ENCODE results near the gene RUNDC3A.
A peak's percentile ranks its signal among the peaks of the same experiment; 100 is the strongest.

RUNDC3A gene

DNA sequence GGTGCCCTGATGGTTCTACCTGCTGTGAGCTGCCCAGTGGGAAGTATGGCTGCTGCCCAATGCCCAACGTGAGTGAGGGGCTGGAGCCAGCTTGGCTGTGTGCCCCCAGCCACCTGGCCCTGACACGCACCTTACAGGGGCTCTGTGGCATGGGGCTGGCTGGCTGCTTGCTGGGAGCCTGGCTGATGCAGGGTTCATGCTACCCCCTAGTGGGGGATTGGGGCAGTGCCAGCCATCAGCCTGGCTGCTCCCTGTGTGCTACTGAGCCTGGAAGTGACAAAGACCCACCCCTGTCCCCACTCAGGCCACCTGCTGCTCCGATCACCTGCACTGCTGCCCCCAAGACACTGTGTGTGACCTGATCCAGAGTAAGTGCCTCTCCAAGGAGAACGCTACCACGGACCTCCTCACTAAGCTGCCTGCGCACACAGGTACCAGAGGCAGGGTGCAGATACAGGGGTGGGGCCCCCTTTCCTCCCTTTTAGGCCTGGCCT is 42.4 kb downstream of the RUNDC3A start:
- Histone ChIP-seq H3K4me3 (ENCODE audit: low read length) (no peak overlapping the region), H3K4me1 (ENCODE audit: control insufficient read depth, low read depth, low read length) (no peaks in the 10 kb centered on the region), H3K9me3 (ENCODE audit: control insufficient read depth, low read depth, low read length) (no peaks in the 10 kb centered on the region), H3K36me3 (ENCODE audit: control insufficient read depth, low read depth, low read length) (no peaks in the 10 kb centered on the region), H3K27ac (ENCODE audit: low read length) (no peak overlapping the region), H3K27me3 (ENCODE audit: control insufficient read depth, insufficient read depth, low read length) (peaks cover 7% of the 10 kb centered on the region), H3K9ac (ENCODE audit: low read length) (no peak overlapping the region)

DNA sequence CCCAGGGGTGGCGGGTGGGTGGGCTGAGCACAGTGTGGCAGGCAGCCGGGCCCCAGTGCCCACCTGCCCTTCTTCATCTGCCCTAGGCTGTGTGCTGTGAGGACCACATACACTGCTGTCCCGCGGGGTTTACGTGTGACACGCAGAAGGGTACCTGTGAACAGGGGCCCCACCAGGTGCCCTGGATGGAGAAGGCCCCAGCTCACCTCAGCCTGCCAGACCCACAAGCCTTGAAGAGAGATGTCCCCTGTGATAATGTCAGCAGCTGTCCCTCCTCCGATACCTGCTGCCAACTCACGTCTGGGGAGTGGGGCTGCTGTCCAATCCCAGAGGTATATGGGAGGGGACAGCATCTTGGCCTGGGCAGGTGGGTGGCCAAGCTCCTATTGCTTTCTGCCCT is 43.1 kb downstream of the RUNDC3A start:
- Histone ChIP-seq H3K9ac (ENCODE audit: low read length) (no peak overlapping the region), H3K27ac (ENCODE audit: low read length) (no peak overlapping the region), H3K4me1 (ENCODE audit: control insufficient read depth, low read depth, low read length) (no peaks in the 10 kb centered on the region), H3K36me3 (ENCODE audit: control insufficient read depth, low read depth, low read length) (no peaks in the 10 kb centered on the region), H3K9me3 (ENCODE audit: control insufficient read depth, low read depth, low read length) (no peaks in the 10 kb centered on the region), H3K4me3 (ENCODE audit: low read length) (no peak overlapping the region), H3K27me3 (ENCODE audit: control insufficient read depth, insufficient read depth, low read length) (peaks cover 7% of the 10 kb centered on the region)

DNA sequence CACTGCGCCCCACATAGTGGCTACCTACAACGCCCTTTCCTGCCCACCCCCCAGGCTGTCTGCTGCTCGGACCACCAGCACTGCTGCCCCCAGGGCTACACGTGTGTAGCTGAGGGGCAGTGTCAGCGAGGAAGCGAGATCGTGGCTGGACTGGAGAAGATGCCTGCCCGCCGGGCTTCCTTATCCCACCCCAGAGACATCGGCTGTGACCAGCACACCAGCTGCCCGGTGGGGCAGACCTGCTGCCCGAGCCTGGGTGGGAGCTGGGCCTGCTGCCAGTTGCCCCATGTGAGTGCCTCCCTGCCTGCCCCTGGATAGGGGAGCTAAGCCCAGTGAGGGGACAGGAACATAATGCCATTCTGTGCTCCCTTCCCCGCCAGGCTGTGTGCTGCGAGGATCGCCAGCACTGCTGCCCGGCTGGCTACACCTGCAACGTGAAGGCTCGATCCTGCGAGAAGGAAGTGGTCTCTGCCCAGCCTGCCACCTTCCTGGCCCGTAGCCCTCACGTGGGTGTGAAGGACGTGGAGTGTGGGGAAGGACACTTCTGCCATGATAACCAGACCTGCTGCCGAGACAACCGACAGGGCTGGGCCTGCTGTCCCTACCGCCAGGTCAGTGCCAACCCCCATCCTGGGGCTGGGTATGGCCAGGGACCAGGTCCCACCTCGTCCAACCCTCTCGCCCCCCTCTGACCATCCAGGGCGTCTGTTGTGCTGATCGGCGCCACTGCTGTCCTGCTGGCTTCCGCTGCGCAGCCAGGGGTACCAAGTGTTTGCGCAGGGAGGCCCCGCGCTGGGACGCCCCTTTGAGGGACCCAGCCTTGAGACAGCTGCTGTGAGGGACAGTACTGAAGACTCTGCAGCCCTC is 43.8 kb downstream of the RUNDC3A start:
- Histone ChIP-seq H3K4me3 (ENCODE audit: low read length) (no peak overlapping the region), H3K9ac (ENCODE audit: low read length) (no peak overlapping the region), H3K27ac (ENCODE audit: low read length) (no peak overlapping the region), H3K36me3 (ENCODE audit: control insufficient read depth, low read depth, low read length) (no peaks in the 10 kb centered on the region), H3K27me3 (ENCODE audit: control insufficient read depth, insufficient read depth, low read length) (peaks cover 7% of the 10 kb centered on the region), H3K9me3 (ENCODE audit: control insufficient read depth, low read depth, low read length) (no peaks in the 10 kb centered on the region), H3K4me1 (ENCODE audit: control insufficient read depth, low read depth, low read length) (no peaks in the 10 kb centered on the region)

DNA sequence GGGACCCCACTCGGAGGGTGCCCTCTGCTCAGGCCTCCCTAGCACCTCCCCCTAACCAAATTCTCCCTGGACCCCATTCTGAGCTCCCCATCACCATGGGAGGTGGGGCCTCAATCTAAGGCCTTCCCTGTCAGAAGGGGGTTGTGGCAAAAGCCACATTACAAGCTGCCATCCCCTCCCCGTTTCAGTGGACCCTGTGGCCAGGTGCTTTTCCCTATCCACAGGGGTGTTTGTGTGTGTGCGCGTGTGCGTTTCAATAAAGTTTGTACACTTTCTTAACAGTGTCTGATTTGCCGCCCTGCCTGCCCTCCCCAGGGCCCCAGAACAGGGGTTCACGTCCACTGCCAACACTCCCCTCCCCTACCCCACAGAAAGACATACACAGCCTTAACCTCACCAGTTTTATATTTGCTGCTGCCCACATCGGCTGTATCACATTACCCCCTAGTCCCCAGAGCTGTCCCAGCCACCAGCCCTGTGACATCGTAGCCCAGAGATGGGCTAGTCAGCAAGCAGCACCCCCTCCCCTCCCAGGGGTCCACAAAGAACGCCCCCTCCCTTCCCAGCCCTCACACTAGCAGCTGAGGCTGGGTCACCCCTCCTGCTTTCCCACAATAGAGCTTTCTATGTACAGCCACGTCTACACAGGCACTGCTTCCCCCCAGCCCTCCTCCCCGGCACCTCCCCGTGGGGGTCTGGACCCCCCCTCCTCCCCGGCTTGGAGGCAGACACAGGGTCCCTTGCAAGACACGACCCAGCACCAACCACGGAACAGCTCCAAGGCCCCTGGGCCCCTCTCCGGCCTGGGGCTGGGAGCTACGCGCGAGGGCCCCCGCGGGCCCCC is 44.6 kb downstream of the RUNDC3A start:
- Histone ChIP-seq H3K27ac (ENCODE audit: low read length) (no peak overlapping the region), H3K4me3 (ENCODE audit: low read length) (peak overlapping the region; percentile 30), H3K9ac (ENCODE audit: low read length) (no peak overlapping the region), H3K36me3 (ENCODE audit: control insufficient read depth, low read depth, low read length) (no peaks in the 10 kb centered on the region), H3K27me3 (ENCODE audit: control insufficient read depth, insufficient read depth, low read length) (peaks cover 7% of the 10 kb centered on the region), H3K9me3 (ENCODE audit: control insufficient read depth, low read depth, low read length) (no peaks in the 10 kb centered on the region), H3K4me1 (ENCODE audit: control insufficient read depth, low read depth, low read length) (no peaks in the 10 kb centered on the region)

DNA sequence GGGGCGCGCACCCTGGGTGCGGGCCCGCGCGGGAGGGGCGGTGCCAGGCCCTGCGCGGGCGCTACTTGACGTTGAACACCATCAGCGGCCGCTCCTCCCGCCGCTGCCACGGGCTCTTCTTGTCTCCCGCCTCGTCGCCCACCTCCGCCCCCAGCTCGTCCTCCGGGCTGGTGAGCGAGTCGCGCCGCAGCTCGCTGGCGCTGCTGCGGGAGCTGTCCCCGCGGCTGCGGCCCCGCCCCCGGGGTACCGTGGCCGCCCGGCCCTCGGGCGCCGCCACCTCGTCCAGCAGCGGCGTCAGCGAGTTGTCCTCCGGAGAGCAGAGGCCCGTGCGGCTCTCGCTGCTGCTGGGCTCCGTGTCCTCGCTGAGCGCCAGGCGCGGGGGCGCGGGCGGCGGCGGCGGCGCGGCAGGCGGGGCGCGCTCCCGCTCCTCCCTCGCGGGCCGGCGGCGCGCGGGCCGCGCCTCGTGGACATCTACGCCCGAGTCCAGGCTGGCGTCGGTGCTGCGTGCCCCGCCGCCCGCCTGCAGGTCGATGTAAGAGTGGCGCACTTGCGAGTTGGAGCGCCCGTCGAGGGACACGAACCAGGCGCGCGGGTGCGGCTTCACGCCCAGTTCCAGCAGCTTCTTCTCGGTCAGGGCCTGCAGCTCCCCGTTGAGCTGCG is 45.4 kb downstream of the RUNDC3A start:
- peaks cover under 1% of the 10 kb centered on the region for H3K36me3 ChIP-seq (ENCODE audit: control insufficient read depth, low read depth, low read length)
- no peaks in the 10 kb centered on the region for H3K4me1 ChIP-seq (ENCODE audit: control insufficient read depth, low read depth, low read length)
- H3K27ac ChIP-seq (ENCODE audit: low read length), result no peak overlapping the region
- peak overlapping the region; percentile 30 for H3K4me3 ChIP-seq (ENCODE audit: low read length)
- peaks cover 7% of the 10 kb centered on the region for H3K27me3 ChIP-seq (ENCODE audit: control insufficient read depth, insufficient read depth, low read length)
- H3K9me3 ChIP-seq (ENCODE audit: control insufficient read depth, low read depth, low read length), result no peaks in the 10 kb centered on the region
- no peak overlapping the region for H3K9ac ChIP-seq (ENCODE audit: low read length)

DNA sequence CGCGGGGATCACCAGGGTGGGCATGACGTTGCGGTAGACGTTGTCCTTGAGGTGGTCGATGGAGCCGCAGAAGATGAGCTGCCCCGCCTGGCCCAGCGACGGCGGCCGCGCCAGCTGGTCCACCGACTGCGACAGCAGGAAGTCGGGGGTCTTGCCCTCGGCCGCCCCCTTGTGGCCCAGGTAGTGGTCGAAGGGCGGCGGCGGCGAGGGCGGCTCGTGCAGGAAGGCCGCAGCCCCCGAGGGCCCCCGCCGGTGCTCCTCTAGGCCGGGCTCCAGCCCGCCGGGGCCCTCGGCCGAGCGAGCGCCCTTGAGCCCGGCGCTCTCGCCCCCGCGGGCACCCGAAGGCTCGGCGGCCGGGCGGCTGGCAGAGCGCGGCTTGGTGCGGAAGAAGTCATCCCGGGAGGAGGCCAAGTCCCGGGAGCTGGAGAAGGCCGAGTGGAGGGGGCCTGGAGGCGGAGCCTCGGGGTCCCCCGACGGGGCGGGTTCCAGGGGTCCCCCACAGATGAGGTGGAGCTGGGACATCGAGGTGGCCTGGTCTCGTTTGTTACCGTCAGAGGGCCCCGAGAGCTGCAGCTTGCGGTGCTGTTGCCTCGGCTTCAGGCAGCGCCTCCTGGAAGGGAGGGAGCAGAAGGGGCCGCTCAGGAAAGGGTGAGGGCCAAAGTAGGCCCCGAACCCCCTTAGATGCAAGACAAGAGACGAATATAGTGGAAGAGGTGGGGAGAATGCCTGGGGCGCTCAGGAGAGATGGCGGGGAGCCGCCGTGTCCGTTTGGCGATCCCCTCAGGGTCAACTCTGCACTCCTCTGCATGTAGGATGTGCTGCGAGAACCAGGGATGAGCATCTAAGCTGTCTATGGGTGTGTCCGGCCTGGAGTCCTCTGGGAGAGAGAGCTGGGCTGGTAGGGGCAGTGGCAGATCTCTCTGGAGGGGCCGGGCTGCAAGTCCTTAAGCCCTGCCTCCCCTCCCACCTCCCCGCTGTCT is 46.5 kb downstream of the RUNDC3A start:
- Histone ChIP-seq H3K27ac (ENCODE audit: low read length) (no peak overlapping the region), H3K27me3 (ENCODE audit: control insufficient read depth, insufficient read depth, low read length) (peaks cover 7% of the 10 kb centered on the region), H3K9ac (ENCODE audit: low read length) (no peak overlapping the region), H3K9me3 (ENCODE audit: control insufficient read depth, low read depth, low read length) (no peaks in the 10 kb centered on the region), H3K4me3 (ENCODE audit: low read length) (peak overlapping the region; percentile 21), H3K4me1 (ENCODE audit: control insufficient read depth, low read depth, low read length) (no peaks in the 10 kb centered on the region), H3K36me3 (ENCODE audit: control insufficient read depth, low read depth, low read length) (peaks cover 6% of the 10 kb centered on the region)

DNA sequence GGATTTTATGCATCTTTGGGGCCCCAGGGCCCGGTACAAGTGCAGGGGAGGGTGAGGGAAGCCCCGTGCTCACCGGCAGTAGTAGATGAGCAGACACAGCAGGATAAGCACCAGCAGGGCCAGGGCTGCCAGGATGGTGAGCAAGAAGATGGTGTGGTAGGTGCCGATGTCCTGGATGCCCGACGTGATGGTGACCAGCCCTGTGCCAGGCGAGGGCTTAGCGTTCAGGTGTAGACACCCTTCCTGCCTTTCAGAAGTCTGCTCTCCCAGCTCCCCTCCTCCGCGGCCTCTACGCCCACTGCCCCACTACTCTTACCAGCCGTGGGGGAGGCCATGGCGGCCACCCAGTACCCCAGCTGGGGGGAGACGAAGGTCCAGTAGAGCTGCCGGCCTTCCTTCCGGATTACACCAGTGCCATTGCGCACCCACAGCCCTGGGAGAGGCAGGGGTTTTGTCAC is 47.3 kb downstream of the RUNDC3A start:
- H3K4me1 ChIP-seq (ENCODE audit: control insufficient read depth, low read depth, low read length), result peaks cover 4% of the 10 kb centered on the region
- peaks cover 6% of the 10 kb centered on the region for H3K36me3 ChIP-seq (ENCODE audit: control insufficient read depth, low read depth, low read length)
- no peak overlapping the region for H3K4me3 ChIP-seq (ENCODE audit: low read length)
- H3K9ac ChIP-seq (ENCODE audit: low read length), result no peak overlapping the region
- H3K27ac ChIP-seq (ENCODE audit: low read length), result no peak overlapping the region
- peaks cover 7% of the 10 kb centered on the region for H3K27me3 ChIP-seq (ENCODE audit: control insufficient read depth, insufficient read depth, low read length)
- H3K9me3 ChIP-seq (ENCODE audit: control insufficient read depth, low read depth, low read length), result no peaks in the 10 kb centered on the region

DNA sequence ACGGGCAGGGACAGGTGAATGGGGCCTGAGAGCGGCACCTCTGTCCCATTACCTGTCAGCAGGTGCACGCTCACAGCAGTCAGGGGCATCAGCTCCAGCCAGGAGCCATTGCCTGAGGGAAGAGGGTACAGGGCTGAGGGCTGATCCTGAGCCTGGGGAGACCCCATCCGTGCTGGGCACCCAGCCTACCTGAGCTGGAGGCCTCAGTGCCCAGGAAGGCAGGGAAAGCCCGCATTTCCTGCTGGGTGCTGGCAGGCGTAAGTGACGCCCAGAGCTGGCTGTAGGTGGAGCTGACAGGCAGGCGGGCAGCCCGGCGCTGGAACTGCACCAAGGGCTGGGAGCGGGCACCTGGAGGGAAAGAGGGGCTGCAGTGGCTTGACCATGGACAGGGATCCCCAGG is 47.8 kb downstream of the RUNDC3A start:
- H3K9ac ChIP-seq (ENCODE audit: low read length), result no peak overlapping the region
- peaks cover 7% of the 10 kb centered on the region for H3K27me3 ChIP-seq (ENCODE audit: control insufficient read depth, insufficient read depth, low read length)
- peaks cover 6% of the 10 kb centered on the region for H3K36me3 ChIP-seq (ENCODE audit: control insufficient read depth, low read depth, low read length)
- H3K27ac ChIP-seq (ENCODE audit: low read length), result no peak overlapping the region
- H3K9me3 ChIP-seq (ENCODE audit: control insufficient read depth, low read depth, low read length), result no peaks in the 10 kb centered on the region
- peaks cover 9% of the 10 kb centered on the region for H3K4me1 ChIP-seq (ENCODE audit: control insufficient read depth, low read depth, low read length)
- no peak overlapping the region for H3K4me3 ChIP-seq (ENCODE audit: low read length)

DNA sequence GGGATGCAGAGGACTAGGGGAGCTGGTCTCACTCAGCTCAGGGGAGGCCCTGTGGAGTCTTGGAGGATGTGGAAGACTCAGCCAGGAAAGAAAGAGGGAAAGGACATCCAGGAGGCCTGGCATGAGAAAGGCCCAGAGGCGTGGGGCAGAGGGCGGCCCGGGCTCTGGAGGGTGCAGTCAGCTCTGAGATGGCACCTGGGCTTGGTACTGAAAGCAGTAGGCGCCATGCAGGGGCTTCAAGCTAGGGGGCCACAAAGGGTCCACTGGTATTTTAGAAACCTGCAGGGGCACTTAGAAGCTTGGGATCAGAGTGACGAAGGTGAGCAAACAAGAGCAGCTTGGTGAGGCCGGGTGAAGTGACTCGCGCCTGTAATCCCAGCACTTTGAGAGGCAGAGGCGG is 49.7 kb downstream of the RUNDC3A start:
- Histone ChIP-seq H3K27me3 (ENCODE audit: control insufficient read depth, insufficient read depth, low read length) (peaks cover 4% of the 10 kb centered on the region), H3K36me3 (ENCODE audit: control insufficient read depth, low read depth, low read length) (peaks cover 6% of the 10 kb centered on the region), H3K4me1 (ENCODE audit: control insufficient read depth, low read depth, low read length) (peaks cover 21% of the 10 kb centered on the region), H3K27ac (ENCODE audit: low read length) (no peak overlapping the region), H3K9ac (ENCODE audit: low read length) (no peak overlapping the region), H3K4me3 (ENCODE audit: low read length) (no peak overlapping the region), H3K9me3 (ENCODE audit: control insufficient read depth, low read depth, low read length) (no peaks in the 10 kb centered on the region)

DNA sequence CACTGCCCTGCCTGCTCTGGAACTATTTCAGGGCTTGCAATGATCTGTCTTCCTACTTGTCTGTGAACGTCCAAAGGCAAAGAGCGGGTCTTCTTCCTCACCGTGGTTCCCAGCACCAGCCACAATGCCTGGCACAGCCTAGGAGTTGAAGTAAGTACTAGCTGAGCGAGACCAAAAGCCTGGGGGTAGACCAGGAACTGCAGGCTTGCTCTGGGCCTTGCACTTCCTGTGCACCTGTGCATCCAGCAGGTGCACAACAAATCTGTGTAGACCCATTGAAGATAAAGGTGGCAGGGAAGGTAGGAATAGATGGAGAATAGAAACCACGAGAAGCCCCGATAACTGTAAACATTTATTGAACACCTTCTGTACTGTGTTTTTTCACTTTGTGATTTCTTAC is 50.6 kb downstream of the RUNDC3A start:
- Histone ChIP-seq H3K9ac (ENCODE audit: low read length) (no peak overlapping the region), H3K27ac (ENCODE audit: low read length) (no peak overlapping the region), H3K9me3 (ENCODE audit: control insufficient read depth, low read depth, low read length) (no peaks in the 10 kb centered on the region), H3K4me1 (ENCODE audit: control insufficient read depth, low read depth, low read length) (peaks cover 21% of the 10 kb centered on the region), H3K36me3 (ENCODE audit: control insufficient read depth, low read depth, low read length) (peaks cover 6% of the 10 kb centered on the region), H3K27me3 (ENCODE audit: control insufficient read depth, insufficient read depth, low read length) (peaks cover under 1% of the 10 kb centered on the region), H3K4me3 (ENCODE audit: low read length) (no peak overlapping the region)

Measured in iPS-18a (cell line).